Melanocyte of skin (primary cell): Measurements from ENCODE around the gene KATNB1. TPM values are rescaled to one million over a fixed set of nuclear protein-coding genes. Genes with fewer than 3 reads are reported as not detected.

Source experiments
- small RNA-seq, 2 donors: library from RNA; depleted of rRNA; stranded (forward); fragments of <200 nt; gene quantifications; one replicate each; pipeline ENCODE3, GENCODE V24; 2012
- total RNA-seq, 2 donors: library from RNA; depleted of rRNA; stranded (reverse); fragments of >200 nt; gene quantifications; 2 replicates each; pipeline ENCODE4 v1.2.3, GENCODE V29; 2012

Gene KATNB1
- total RNA-seq: 10 to 100 TPM; 39.6 to 47.6 TPM

GRCh38 chr16:57735755-57736418 lies at the start of gene KATNB1:
Gene KATNB1 (plus strand): TSS chr16:57735770. CDS start chr16:57737244, 1,474 bp downstream.

GRCh38 chr16:57694725-57695679 lies 40.6 kb upstream of the KATNB1 start, which contains the start of gene DRC7:
Gene DRC7 (plus strand): TSS chr16:57694806. CDS start chr16:57697950, 3,144 bp downstream.

GRCh38 chr16:57802341-57803133 lies 67.0 kb downstream of the KATNB1 start, which contains the start of gene KIFC3:
Gene KIFC3 (minus strand): TSS chr16:57802491. CDS start chr16:57798243, 4,248 bp downstream.

Small RNA genes lying within 50 kb of the gene (small RNA-seq; reads per million reads assigned to genes)
- 0 reads per million in 2 donors for gene MIR6772

Other genes with a start within 250 kb of the KATNB1 start
- gene DOK4, start 249.3 kb upstream of the KATNB1 start, total RNA-seq: 1 to 10 TPM; 5.0 to 6.2 TPM
- gene CCDC102A, start 199.2 kb upstream of the KATNB1 start, total RNA-seq: 1 to 10 TPM; 2.3 to 4.8 TPM
- under 1 TPM; under 0.01 to 0.33 TPM for gene ADGRG5, start 193.1 kb upstream of the KATNB1 start, total RNA-seq
- 100 to 1,000 TPM; 103 to 142 TPM for gene ADGRG1, start 107.1 kb upstream of the KATNB1 start, total RNA-seq
- gene ADGRG3, start 67.5 kb upstream of the KATNB1 start, total RNA-seq: under 1 TPM in 1 of 2 donors, not detected in 1; under 0.01 TPM
- gene DRC7, start 41.0 kb upstream of the KATNB1 start, total RNA-seq: not detected
- 100 to 1,000 TPM in 1 of 2 donors, 10 to 100 TPM in 1; 91.2 to 100 TPM for gene KIFC3, start 66.7 kb downstream of the KATNB1 start, total RNA-seq
- not detected for gene CNGB1, start 235.4 kb downstream of the KATNB1 start, total RNA-seq